GM21529 (cell line): ENCODE data around the gene PLXNB3.
"Not testable (repeated sequence)": the region's sequence is repeated elsewhere in the genome, so short reads cannot be mapped to it uniquely, and the experiment has no call there.

Source experiments
- ATAC-seq: cut with Tn5 transposase; IDR thresholded peaks from one replicate; pipeline ENCODE4 v1.9.1; 2021; ENCODE audit not compliant: unreplicated experiment

Gene PLXNB3

DNA sequence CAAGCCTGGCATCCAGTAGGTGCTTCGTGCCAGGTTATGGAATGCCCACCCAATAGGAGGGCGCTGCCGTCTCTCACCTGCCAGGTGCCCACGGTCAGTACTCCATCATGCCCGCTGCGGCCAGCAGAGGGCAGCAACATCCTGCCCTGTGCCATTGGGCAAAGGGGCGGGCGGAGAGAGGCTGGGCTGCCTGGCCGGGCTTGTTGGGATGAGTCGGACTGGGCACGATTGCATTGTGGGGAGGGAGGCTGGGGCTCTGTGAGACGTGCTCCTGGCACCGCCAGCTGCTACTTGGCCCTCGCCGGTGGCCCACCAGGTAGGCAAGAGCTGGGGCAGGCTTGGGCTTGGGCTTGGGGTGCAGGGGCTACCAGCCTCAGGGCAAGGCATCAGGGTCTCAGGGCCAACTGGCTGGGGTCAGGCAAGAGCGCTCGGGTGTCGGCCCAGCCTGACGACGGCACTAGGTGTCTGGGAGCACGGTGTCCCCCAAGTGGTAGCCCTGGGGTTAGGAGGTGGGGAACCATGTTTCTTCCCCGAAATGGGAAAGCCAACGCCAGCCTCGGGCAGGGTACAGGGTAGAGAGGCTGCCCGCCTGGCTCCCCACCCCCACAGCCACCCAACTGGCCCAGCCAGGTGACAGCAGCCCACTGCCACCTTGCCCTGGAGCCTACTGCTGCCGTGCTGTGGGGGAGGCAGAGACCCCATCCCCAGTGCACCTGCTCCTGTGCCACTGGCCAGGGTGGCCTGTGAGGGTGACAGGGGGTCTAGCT is at the start of gene PLXNB3:
TSS of gene PLXNB3 (plus strand) at position 261 of the 767 bp plus-strand sequence. CDS start 1,287 bp downstream, outside the sequence.
- peak; percentile 68 for ATAC-seq

DNA sequence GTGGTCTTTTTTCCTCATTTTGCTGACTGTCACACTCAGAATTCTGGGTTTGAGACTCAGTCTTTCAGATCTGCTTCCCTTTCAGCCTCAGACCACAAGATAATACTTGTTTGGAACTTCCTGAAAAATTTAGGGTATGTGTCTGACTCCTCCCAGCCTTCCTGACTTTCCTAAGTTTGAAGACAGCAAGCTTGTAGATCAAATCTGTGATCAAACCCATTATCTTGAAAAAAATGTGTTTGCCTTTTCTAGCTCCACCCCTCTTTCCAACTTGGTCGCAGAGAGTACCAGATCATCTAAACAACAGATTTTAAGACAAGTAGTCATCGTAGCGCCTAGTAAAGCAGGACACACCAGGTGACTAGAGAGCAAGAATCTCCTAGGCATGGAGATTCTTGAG is 49.8 kb upstream of the PLXNB3 start:
- no peak for ATAC-seq

DNA sequence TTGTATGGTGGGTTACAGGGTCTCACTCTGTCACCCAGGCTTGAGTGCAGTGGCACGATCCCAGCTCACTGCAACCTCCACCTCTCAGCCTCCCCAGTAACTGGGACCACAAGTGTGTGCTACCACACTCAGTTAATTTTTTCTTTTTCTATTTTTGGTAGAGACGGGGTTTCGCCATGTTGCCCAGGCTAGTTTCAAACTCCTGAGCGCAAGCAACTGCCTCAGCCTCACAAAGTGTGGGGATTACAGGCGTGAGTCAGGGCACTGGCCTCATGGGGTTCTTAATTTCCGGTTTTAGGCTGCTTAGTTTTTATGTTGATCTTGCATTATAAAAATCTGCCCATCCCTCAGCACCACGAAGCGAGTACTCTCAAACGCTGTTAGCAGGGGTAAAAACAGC is 46.6 kb upstream of the PLXNB3 start:
- ATAC-seq = no peak

DNA sequence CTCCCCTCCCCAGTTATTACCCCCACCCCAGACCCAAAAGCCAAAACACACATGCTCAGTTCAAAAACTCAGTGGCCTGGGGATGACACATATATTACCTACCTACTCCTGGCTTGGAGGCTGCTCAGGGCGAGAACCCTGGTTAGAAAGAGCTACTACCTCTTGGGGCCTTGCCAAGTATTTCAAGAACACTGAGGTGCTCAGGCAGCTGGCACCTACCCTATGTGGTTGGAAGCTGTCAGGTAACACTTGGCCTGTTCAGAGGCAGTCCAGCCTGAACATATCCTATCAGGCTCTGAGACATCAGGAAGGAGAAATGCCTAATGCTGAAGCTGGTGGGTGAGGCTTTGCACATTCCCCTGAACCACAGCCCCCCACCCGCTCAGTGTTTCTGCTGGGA is 44.8 kb upstream of the PLXNB3 start:
- no peak for ATAC-seq

DNA sequence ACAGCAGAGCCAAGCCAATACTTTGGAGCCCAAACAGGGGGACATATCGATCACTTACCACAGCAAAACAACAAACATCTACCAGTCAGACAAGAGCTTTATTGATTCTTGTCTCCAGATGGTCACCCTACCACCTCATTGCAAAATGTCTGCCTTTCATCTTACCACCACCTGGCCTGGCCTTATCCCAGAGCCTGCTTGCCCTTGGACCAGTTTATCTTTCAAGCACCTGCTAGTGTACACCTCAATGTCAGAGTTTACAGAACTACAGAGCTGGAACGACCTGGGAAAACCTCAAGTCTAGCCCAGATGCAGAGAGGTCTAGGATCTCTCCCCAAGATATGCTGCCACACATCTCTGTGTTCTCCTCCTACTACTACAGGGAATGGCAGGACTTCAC is 44.3 kb upstream of the PLXNB3 start:
- ATAC-seq = no peak

DNA sequence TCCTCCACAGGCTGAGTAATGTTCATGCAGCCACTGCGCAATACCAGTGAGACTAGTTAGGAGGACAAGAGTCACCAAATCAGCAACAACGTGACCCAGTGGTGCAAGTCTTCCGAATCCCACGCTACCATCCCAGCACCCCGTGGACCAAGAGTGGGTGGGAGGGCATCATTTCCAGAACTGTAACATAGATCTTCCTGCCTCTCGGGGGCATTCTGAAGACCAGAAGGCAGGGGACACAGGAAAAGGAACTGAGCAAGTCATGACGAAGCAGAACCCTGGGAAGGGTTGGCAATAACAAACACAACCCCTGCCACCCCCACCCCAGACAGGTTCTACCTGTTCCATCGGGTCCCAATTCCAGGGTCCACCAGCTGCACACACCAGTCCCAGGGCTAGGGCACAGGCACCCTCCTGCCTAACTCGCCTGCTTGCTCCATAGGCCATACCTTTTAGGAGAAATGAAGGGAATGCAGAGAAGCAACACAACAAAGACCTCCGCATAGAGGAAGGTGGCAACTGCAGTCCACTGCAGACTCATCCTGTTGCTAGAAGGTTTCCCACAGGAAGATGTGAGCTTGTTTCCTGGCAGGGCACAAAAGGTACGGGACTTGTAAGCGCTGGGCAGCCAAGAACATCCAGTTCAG is 41.2 kb upstream of the PLXNB3 start:
- no peak for ATAC-seq

DNA sequence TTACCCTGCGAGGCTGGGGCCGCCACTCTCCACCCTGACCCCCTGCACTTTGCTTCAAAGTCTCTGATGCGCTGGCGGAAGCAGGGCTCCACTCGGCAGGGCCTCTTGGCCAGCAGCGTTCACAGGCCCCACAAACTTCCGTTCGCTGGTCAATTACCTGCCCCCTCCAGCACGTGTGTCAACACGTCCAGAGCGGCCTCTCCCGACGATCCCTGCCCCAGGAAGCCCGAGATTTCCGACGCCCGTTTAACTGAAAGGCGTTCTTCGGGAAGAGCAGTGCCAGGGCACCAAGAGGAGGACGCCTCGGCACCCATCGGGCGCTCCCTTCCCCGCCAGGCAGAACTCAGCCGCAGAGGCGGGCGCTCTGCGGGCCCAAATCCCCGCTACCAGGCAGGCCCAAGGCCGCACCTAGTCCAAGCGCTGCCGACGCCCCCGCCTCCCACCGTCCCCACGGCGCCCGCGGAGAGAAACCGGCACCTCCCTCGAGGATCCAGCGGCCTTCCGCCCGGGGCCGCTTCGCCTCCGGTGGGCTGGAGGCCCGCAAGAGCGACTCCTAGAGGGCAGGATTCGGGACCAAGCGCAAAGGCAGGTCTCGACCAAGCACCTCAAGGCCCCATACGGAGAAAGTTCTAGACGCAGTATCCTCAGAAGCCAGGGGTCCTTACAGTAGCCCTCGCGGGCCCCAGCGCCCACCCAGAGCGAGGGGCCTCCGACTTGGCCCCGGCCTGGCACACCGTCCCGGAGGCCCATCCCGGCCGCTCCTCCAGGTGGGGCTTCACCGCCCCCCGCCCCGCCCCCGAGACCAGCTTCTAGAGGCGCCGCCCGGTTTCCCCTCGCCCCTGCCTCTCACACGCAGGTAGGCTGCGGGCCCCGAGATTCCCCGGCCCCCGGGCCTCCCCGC is 40.4 kb upstream of the PLXNB3 start:
- ATAC-seq = peak; percentile 32

DNA sequence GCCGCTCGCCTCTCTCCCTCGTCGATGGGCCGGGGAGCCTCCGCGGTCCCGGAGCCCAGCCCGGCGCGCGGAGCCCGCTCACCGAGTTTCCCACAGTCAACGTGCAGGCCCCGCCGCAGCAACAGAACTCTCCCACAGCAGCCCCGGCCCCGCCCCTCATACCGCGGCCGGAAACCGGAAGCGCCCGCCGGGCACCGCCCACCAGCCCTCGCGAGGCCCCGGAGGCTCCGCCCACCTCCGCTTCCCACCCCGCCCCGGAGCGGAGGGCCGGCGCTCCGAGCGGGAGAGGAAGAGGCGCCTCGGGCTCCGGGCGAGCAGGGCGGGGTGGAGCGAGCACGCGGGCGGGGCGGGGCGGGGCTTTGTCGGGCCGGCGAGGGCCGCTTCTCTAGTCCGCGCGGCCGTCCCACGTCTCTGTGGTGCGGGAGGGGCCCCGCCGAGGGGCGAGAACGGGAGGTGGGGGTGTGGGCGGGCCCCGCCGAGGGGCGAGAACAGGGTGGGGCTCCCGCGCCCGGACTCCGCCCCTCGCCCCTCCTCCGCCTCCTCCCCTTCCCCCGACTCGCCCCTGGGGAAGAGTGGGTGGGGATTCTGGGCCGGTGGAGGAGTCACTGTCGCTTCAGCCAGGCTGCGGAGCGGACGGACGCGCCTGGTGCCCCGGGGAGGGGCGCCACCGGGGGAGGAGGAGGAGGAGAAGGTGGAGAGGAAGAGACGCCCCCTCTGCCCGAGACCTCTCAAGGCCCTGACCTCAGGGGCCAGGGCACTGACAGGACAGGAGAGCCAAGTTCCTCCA is 39.6 kb upstream of the PLXNB3 start, which contains the start of the genes ABCD1 and BCAP31:
TSS of gene ABCD1 (plus strand) at position 605 of the 787 bp plus-strand sequence. CDS start 411 bp downstream, outside the sequence.
TSS of gene BCAP31 (minus strand) at position 136 of the 787 bp plus-strand sequence. CDS start 1,143 bp downstream, outside the sequence.
- ATAC-seq = peak; percentile 50

DNA sequence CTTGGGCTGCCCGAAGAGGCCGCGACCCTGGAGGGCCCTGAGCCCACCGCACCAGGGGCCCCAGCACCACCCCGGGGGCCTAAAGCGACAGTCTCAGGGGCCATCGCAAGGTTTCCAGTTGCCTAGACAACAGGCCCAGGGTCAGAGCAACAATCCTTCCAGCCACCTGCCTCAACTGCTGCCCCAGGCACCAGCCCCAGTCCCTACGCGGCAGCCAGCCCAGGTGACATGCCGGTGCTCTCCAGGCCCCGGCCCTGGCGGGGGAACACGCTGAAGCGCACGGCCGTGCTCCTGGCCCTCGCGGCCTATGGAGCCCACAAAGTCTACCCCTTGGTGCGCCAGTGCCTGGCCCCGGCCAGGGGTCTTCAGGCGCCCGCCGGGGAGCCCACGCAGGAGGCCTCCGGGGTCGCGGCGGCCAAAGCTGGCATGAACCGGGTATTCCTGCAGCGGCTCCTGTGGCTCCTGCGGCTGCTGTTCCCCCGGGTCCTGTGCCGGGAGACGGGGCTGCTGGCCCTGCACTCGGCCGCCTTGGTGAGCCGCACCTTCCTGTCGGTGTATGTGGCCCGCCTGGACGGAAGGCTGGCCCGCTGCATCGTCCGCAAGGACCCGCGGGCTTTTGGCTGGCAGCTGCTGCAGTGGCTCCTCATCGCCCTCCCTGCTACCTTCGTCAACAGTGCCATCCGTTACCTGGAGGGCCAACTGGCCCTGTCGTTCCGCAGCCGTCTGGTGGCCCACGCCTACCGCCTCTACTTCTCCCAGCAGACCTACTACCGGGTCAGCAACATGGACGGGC is 38.8 kb upstream of the PLXNB3 start:
- ATAC-seq = peak; percentile 1

DNA sequence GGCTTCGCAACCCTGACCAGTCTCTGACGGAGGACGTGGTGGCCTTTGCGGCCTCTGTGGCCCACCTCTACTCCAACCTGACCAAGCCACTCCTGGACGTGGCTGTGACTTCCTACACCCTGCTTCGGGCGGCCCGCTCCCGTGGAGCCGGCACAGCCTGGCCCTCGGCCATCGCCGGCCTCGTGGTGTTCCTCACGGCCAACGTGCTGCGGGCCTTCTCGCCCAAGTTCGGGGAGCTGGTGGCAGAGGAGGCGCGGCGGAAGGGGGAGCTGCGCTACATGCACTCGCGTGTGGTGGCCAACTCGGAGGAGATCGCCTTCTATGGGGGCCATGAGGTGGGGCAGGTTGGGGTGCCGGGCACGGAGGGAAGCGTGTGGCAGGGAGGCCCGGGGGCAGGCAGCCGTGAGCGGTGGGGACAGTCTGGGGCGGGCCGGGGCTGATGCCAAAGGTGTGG is 38.2 kb upstream of the PLXNB3 start:
- no peak for ATAC-seq

DNA sequence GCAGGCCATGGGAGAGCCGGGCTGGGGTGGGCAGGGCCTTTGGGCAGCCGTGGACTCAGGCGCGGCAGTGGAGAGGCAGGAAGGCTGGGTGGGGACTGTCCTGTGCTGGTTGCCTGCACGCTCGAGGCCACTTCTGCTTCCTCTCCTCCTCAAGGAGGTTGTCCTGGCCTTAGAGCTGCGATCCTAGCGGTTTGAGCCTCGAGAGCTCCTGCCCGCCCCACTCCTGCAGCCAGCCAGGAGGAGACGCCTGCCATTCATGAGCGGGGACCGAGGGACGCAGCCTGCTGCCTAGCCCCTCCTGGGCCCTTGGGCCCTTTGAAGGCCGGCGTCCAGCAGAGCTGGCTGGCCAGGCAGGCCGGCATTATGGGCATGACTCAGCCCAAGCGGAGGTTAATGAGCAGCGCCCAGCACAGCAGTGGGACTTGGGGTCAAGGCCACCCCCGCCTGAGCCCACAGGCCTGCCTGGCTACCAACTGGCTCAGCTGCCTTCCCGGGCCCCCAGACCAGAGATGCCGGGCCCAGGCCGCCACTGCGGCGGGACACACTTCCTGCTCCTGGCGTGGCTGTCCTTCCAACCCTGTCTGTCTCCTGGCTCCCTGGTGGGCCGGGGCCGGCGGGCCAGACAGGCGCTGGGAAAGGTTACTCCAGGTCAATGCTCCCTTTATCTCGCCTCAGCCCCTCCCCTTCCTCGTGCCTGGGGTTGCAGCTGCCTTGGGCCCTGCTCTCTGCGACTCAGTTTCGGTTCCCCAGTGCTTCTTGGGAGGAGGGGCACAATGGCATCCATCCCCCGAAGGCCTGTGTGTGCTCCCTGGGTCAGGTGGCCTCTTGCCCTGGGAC is 37.5 kb upstream of the PLXNB3 start:
- peak; percentile 53 for ATAC-seq

DNA sequence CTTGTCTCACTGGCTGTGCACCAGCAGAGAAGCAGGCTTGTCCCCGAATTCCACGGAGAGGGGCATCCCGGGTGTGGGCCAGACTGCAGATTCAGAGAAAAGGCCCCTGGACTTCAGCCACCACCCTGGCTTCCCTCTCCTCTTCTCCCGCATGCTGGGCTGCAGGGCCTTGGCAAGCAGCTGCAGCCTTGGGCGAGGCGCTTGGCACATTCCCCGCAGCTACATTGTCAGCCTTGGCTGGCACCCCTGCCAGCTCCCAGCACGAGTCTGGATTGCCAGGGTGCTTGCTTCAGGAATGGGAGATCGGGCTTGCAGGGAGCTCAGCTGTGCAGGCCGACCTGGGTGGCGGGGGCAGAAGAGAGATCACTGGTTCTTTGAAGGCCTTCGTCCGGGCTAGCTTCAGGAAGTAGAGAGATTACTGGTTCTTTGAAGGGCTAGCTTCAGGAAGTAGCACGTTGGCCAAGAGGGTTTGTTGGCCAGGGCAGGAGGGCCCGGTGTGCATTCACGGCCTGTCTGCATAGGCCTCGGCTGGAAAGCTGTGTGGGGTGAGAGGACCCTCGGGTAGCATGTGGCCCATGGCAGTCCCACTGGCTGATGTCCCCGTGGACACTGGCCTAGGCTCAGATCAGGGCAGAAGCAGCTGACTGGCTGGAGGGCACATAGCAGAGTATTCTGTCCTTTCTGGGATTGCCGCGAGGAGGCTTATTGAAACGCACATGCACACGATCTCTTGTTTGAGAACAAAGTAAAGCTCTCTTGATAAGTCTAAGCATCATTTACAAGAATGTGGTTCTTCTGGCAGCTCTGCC is 36.7 kb upstream of the PLXNB3 start:
- no peak for ATAC-seq

DNA sequence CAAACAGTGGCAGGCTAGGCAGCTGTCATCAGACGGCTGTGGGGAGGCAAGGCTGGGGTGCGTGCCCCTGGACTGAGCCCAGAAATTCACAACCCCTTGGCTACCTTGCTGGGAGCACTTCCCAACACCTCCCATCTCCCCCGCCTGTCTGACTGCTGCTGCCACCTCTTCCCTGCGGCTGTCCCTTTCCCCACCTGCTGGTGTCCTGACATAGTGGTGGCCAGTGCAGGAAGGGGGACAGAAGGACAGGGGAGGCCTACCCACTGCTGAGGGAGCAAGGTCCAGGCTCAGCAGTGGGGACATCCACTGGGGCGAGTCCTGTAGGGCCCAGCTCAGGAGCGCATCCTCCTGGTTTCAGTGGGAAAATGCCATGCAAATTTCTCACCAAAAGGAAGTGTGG is 36.0 kb upstream of the PLXNB3 start:
- no peak for ATAC-seq

DNA sequence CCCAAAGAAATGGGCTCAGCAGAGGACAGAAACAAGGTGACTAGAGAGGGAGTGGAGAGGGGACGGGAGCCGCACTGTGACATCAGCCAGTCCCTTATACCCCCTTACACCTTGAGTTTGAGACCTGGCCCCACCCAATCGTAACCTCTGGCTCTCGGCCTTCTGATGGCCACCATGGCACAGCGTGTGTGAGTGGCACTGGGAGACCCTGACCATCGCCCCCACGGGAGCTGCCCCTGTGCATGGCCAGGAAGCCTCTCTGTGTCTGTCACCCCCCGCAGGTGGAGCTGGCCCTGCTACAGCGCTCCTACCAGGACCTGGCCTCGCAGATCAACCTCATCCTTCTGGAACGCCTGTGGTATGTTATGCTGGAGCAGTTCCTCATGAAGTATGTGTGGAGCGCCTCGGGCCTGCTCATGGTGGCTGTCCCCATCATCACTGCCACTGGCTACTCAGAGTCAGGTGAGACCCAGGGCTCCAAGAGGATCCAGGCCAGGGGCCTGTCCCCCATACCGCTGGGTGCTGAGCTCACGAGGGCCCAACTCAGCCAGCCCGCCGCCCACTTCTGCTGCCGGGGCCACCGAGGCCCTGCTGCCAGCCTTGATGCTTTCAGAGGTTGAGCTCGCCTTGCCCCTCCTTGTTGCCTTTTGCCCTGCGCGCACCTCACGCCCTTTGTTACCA is 35.0 kb upstream of the PLXNB3 start:
- no peak for ATAC-seq

DNA sequence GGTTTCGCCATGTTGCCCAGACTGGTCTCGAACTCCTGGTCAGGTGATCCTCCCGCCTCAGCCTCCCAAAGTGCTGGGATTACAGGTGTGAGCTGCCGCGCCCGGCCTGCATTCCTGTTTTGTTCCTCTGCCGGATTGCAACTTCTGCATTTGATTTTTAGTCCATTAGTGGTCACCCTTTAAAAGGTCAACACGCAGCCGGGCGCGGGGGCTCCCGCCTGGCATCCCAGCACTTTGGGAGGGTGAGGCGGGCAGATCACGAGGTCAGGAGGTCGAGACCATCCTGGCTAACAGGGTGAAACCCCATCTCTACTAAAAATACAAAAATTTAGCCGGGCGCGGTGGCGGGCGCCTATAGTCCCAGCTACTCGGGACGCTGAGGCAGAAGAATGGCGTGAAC is 33.9 kb upstream of the PLXNB3 start:
- ATAC-seq = not testable (repeated sequence)

DNA sequence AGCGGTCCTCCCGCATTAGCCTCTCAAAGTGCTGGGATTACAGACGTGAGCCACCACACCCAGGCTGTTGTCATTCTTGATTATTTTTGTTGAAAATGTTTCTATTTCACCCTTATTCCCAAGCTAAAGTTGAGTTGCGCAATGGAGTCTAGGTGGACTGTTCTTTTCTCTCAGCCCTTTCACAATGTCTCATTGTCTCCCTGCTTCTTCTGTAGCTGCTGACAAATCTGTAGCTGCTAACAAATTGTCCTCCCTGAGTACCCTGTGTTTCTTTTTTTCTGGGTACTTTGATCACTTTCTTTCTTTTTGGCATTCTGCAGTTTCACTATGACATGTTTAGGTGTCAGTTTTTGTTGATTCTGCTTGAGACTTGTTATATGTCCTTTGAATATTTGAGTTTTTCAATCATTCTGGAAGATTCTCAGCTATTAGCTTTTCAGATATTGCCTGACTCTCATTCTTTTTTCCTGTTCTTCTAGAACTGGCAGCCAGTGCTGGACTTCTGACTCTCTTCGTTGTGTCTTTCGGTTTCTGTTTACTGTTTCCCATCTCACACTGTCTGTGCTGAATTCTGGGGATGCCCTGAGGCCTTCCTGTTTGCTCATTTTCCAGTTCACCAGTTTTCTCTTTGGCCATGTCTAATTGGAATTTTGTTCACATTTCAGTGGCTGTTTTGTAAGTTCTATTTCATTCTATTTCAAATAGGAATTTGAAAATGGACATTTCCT is 32.8 kb upstream of the PLXNB3 start:
- ATAC-seq = no peak

DNA sequence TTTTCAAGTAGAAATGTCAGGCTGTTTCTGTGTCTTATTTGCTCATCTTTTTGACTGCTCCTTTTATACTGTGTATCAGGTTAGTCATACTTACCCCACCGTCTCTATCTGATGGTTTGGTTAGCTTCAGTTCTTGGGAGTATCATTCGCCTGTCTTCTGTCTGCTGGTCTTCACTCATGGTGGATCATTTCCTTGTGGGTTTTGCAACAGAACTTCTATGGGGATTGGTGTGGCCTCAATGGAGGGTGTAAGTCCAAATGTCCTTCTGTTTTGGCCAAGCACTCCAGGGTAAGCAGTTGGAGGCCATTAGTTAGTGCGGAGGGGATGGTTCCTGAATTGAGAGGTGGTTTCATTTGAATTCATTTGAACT is 32.2 kb upstream of the PLXNB3 start:
- ATAC-seq = no peak
